GM12878 (cell line): ENCODE data around the gene SLC39A11. TPM values are rescaled to one million over a fixed set of nuclear protein-coding genes. Genes with fewer than 3 reads are reported as not detected.

Experiments used
- ATAC-seq: fragments of 200-7000 bp; cut with Tn5 transposase; 3 replicates; pipeline ENCODE4 v1.9.1; 2020; ENCODE audit warnings: mild to moderate bottlenecking, moderate library complexity
- BruUV-seq: library from RNA; stranded (reverse); fragments of 400-500 nt; replicated peaks from 2 replicates; lab custom pipeline; 2021; lab: Mats Ljungman, UMichigan
- CTCF ChIA-PET: fragments of 300-600 bp; sonication (Branson Sonifier 250); formaldehyde crosslinking; extraction: SDS; loops from one replicate; lab custom pipeline; 2021; ENCODE audit warnings: inconsistent platforms; lab: Yijun Ruan, JAX
- POLR2A ChIA-PET: fragments of 350-600 bp; formaldehyde crosslinking; extraction: SDS; loops from one replicate; lab custom pipeline; 2021; ENCODE audit warnings: inconsistent platforms; lab: Charles Lee
- RAD21 ChIA-PET: fragments of 300-600 bp; sonication (Branson Sonifier 250); formaldehyde crosslinking; loops from one replicate; lab custom pipeline; 2023; ENCODE audit warnings: antibody characterized with exemption; ENCODE audit not compliant: unreplicated experiment; lab: Charles Lee
- SMC1A ChIA-PET: fragments of 300-600 bp; sonication (Branson Sonifier 250); formaldehyde crosslinking; loops from one replicate; lab custom pipeline; 2023; ENCODE audit not compliant: unreplicated experiment, uncharacterized antibody; lab: Charles Lee
- DNase-seq: peaks from one replicate; pipeline ENCODE4 v3.0.0-alpha.2; 2011; ENCODE audit warnings: low read depth, low spot score
- FAIRE-seq: peaks from 3 replicates; lab custom pipeline; 2011; peaks lifted over from hg19 to GRCh38; lab: Jason Lieb, UNC
- H2AFZ ChIP-seq: 2 replicates; pipeline ENCODE4 v1.6.0; 2011; ENCODE audit warnings: low read depth, low read length, control low read depth; ENCODE audit not compliant: control insufficient read depth
- H3K27ac ChIP-seq: 2 replicates; pipeline ENCODE4 v1.5.1; 2011; ENCODE audit warnings: control low read depth; ENCODE audit not compliant: control insufficient read depth, insufficient read depth
- H3K27me3 ChIP-seq, 2 experiments: replicated peaks in 1 of 2; 2 replicates each; pipeline versions ENCODE4 v1.6.0 to v1.6.1; 2011; ENCODE audit warnings: low read length in 1 of 2; ENCODE audit not compliant: control insufficient read depth in 2 of 2, insufficient read depth in 2 of 2
- H3K36me3 ChIP-seq, 2 experiments: 2 replicates each; pipeline ENCODE4 v1.5.1; 2011; ENCODE audit warnings: low read length in 1 of 2; ENCODE audit not compliant: control insufficient read depth in 2 of 2, insufficient read depth in 2 of 2
- H3K4me1 ChIP-seq: 2 replicates; pipeline ENCODE4 v1.6.1; 2011; ENCODE audit warnings: mild to moderate bottlenecking, low read length, moderate library complexity, mixed read lengths; ENCODE audit not compliant: control insufficient read depth, insufficient read depth
- H3K4me2 ChIP-seq: 2 replicates; pipeline ENCODE4 v1.6.0; 2011; ENCODE audit warnings: control low read depth; ENCODE audit not compliant: control insufficient read depth, insufficient read depth
- H3K4me3 ChIP-seq: fragments of 200-600 bp; sonication (generic); 2 replicates; pipeline ENCODE4 v1.5.1; 2016
- H3K79me2 ChIP-seq: 2 replicates; pipeline ENCODE4 v1.6.0; 2011; ENCODE audit warnings: low read length; ENCODE audit not compliant: control insufficient read depth, insufficient read depth
- H3K9ac ChIP-seq: 2 replicates; pipeline ENCODE4 v1.8.0; 2011; ENCODE audit warnings: low read length, control low read depth, mixed read lengths; ENCODE audit not compliant: control insufficient read depth, insufficient read depth
- H3K9me3 ChIP-seq: replicated peaks from 3 replicates; pipeline ENCODE4 v1.5.1; 2011; ENCODE audit warnings: mild to moderate bottlenecking, low read length; ENCODE audit not compliant: control insufficient read depth, insufficient read depth
- H4K20me1 ChIP-seq: 2 replicates; pipeline ENCODE4 v1.6.0; 2011; ENCODE audit not compliant: control insufficient read depth, insufficient read depth
- CHD4 ChIP-seq: fragments of 200-600 bp; sonication (generic); IDR thresholded peaks from 2 replicates; pipeline ENCODE4 v1.6.1; 2016; ENCODE audit warnings: mild to moderate bottlenecking
- E2F8 ChIP-seq: fragments of 450-650 bp; IDR thresholded peaks from 2 replicates; pipeline ENCODE4 v1.6.1; 2018; ENCODE audit warnings: mild to moderate bottlenecking, low read depth, moderate library complexity; ENCODE audit not compliant: partially characterized antibody
- ELK1 ChIP-seq: IDR thresholded peaks from 2 replicates; pipeline ENCODE4 v1.6.1; 2012; ENCODE audit warnings: low read depth, low read length, improper control_type of control experiment
- HDAC6 ChIP-seq: fragments of 200-600 bp; sonication (generic); IDR thresholded peaks from one replicate; pipeline ENCODE4 v1.8.0; 2017; ENCODE audit warnings: antibody characterized with exemption; ENCODE audit not compliant: unreplicated experiment
- IRF5 ChIP-seq: fragments of 450-650 bp; IDR thresholded peaks from 2 replicates; pipeline ENCODE4 v1.6.1; 2017; ENCODE audit warnings: borderline replicate concordance
- MEF2B ChIP-seq: fragments of 450-650 bp; IDR thresholded peaks from 2 replicates; pipeline ENCODE4 v1.6.1; 2018; ENCODE audit warnings: mild to moderate bottlenecking, moderate library complexity; ENCODE audit not compliant: partially characterized antibody, poor library complexity, severe bottlenecking
- NFYA ChIP-seq: IDR thresholded peaks from 2 replicates; pipeline ENCODE4 v1.6.1; 2011; ENCODE audit warnings: low read depth, mild to moderate bottlenecking, low read length, improper control_type of control experiment, borderline replicate concordance
- POLR2A ChIP-seq: IDR thresholded peaks from 2 replicates; pipeline ENCODE4 v1.6.1; 2011; ENCODE audit warnings: low read depth, mild to moderate bottlenecking, low read length
- RCOR1 ChIP-seq: conservative IDR thresholded peaks from 2 replicates; pipeline ENCODE4 v1.6.1; 2012; ENCODE audit warnings: low read depth, low read length, improper control_type of control experiment
- SREBF2 ChIP-seq: IDR thresholded peaks from 2 replicates; pipeline ENCODE4 v1.6.1; 2012; ENCODE audit warnings: mild to moderate bottlenecking, low read length
- STAT1 ChIP-seq: fragments of 450-650 bp; conservative IDR thresholded peaks from 2 replicates; pipeline ENCODE4 v1.6.1; 2014; ENCODE audit warnings: antibody characterized with exemption, mild to moderate bottlenecking
- ZBTB33 ChIP-seq: fragments of 450-650 bp; IDR thresholded peaks from 2 replicates; pipeline ENCODE4 v1.6.1; 2017; ENCODE audit warnings: mild to moderate bottlenecking
- ZNF24 ChIP-seq: fragments of 450-650 bp; IDR thresholded peaks from 2 replicates; pipeline ENCODE4 v1.6.1; 2017; ENCODE audit warnings: antibody characterized with exemption, mild to moderate bottlenecking
- WGBS: methylation state at CpG from one replicate; pipeline ENCODE4 v1.1.6; 2016; ENCODE audit warnings: low lambda C conversion rate; ENCODE audit not compliant: insufficient replicate concordance, insufficient coverage; ENCODE audit errors: missing lambda C conversion rate; 5-methylcytosine and 5-hydroxymethylcytosine counted together
- in situ Hi-C: fragments of 300-500 bp; cut with MboI; formaldehyde crosslinking; loops from 9 replicates; pipeline ENCODE4 v1.14.3; 2018; ENCODE audit warnings: mixed read lengths
- intact Hi-C: fragments of 100-400 bp; cut with micrococcal nuclease; formaldehyde crosslinking; loops from one replicate; pipeline ENCODE4 v1.14.2; 2022; ENCODE audit not compliant: unreplicated experiment
- polyA plus RNA-seq, 11 experiments: library from polyadenylated mRNA; depleted of rRNA in 4 of 11; unstranded in 6 of 11; stranded (reverse) in 5 of 11; fragments of >200 nt; fragmentation: Nextera tagmentation in 4 of 11; fragmentation: Illumina TruSeq in 1 of 11; extraction: Ambion mirVana in 4 of 11; extraction: Trizol in 1 of 11; gene quantifications; 1 replicate in 1 of 11; 2 replicates in 10 of 11; pipeline versions ENCODE4 v1.2.1 to v1.2.3, GENCODE V29; 2011 to 2016; ENCODE audit warnings: inconsistent platforms in 2 of 11, missing spikeins in 2 of 11, low read depth in 1 of 11
- total RNA-seq, 4 experiments: library from RNA; depleted of rRNA in 3 of 4; stranded (reverse); fragments of >200 nt in 3 of 4; fragmentation: Illumina TruSeq in 1 of 4; extraction: Trizol in 1 of 4; gene quantifications; 2 replicates each; pipeline versions ENCODE4 v1.2.1 to v1.2.3, GENCODE V29; 2013 to 2021

SLC39A11 gene
- total and polyA plus RNA-seq, 10 of the 15 experiments (the other 5 are each of a cell fraction or from before 2014, with no cell fraction given), result 8.6 to 23.8 (median 14.0) TPM

GRCh38 chr17:72640415-72641165, 451.9 kb downstream of the SLC39A11 start (continued):
- TF ChIP-seq POLR2A (no peak), MEF2B (no peak), E2F8 (no peak), ZNF24 (no peak), NFYA (no peak), ELK1 (no peak)

DNA sequence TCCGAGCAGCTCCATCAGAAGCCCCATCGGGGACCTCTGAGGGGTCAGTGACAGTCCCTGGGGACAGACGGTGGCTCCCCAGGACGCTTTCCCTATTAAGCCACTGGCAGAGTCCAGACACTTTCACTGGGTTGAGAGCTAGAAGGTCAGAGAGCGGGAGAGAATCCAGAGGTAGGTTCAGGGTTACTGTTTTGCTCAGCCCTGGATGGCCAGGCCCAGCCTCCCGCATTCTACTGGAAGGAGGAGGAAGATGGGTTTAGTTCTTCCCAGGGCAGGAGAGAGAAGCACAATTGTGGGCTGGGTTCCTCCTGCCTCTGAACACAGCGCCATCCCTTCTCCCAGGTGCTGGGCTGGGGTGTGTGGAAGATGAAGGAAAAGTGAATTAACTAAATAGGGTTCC, 452.8 kb downstream of the SLC39A11 start:
- H3K27me3 ChIP-seq, result no peaks in the 10 kb centered on the region
- no peak overlapping the region for H3K9ac ChIP-seq
- CTCF ChIA-PET, result interaction anchor here (1.0 kb wide), 1 partner anchor 22 kb away, joined by 4 read pairs; no protein-coding TSS in a partner anchor
- H3K4me2 ChIP-seq, result no peak overlapping the region
- ATAC-seq (no peak), DNase-seq (no peak), FAIRE-seq (no peak)
- no peaks in the 10 kb centered on the region for H4K20me1 ChIP-seq
- no peaks in the 10 kb centered on the region for H3K4me1 ChIP-seq
- no peak overlapping the region for H2AFZ ChIP-seq
- 39% methylated on average over 7 of the region's 7 CpGs for WGBS
- H3K79me2 ChIP-seq, result no peaks in the 10 kb centered on the region
- intact Hi-C loops (no loop called here), in situ Hi-C loops (no loop called here)
- SMC1A ChIA-PET, result no interaction called here
- RAD21 ChIA-PET, result no interaction called here
- H3K27ac ChIP-seq, result no peak overlapping the region
- no TSS peak for BruUV-seq
- POLR2A ChIA-PET, result no interaction called here
- H3K4me3 ChIP-seq, result no peak overlapping the region
- H3K9me3 ChIP-seq, result no peaks in the 10 kb centered on the region
- H3K36me3 ChIP-seq, result no peaks in the 10 kb centered on the region
- TF ChIP-seq IRF5, result no peak
- no peak for TF ChIP-seq RCOR1
- no peak for TF ChIP-seq SREBF2
- no peak for TF ChIP-seq HDAC6
- TF ChIP-seq STAT1, result no peak
- no peak for TF ChIP-seq ZBTB33
- TF ChIP-seq CHD4, result no peak
